ENCODE data around the gene GTPBP2. TPM values are rescaled to one million over a fixed set of nuclear protein-coding genes. Genes with fewer than 3 reads are reported as not detected.

GTPBP2 gene
- polyA plus RNA-seq, 1 of the 3 experiments (the other 2 are of a cell fraction): 83.7 TPM

GRCh38 chr6:43636308-43636659 is 7.2 kb upstream of the GTPBP2 start:
- 0 out of 2 replicates have a peak, but pooled peaks cover 6% of the 10 kb centered on the region for H4K20me1 ChIP-seq (ENCODE audit: insufficient read depth)
- peaks cover 24 to 26% of the 10 kb centered on the region in 2 experiments; a peak in 3 of 4 replicates for H3K4me1 ChIP-seq (ENCODE audit: control insufficient read depth in 1 of 2, insufficient read depth in 2 of 2, low read depth in 1 of 2, low read length in 1 of 2)
- ChIA-PET POLR2A (interaction anchor here (0.6 to 1.8 kb wide), 4 partner anchors 9 to 31 kb away, joined by 3 to 6 read pairs (median 3); partner anchors contain the start of gene RSPH9), CTCF (interaction anchor here (1.5 to 1.9 kb wide), 3 partner anchors 13 to 32 kb away, joined by 5 to 11 read pairs (median 6); no protein-coding TSS in a partner anchor)
- H3K27ac ChIP-seq (ENCODE audit: low read depth in 2 of 2, low read length in 1 of 2): peak overlapping the region; percentile 52 to 83; a peak in 3 of 4 replicates
- TF ChIP-seq RCOR1 (IDR thresholded peaks at IDR 0.05; ENCODE audit: low read length): no peak
- no peak for TF ChIP-seq YY1 (IDR thresholded peaks at IDR 0.05; ENCODE audit: low read depth)
- TF ChIP-seq CHD2 (IDR thresholded peaks at IDR 0.05; ENCODE audit: low read length, partially characterized antibody): no peak
- TF ChIP-seq MEF2A (IDR thresholded peaks at IDR 0.05; ENCODE audit: borderline replicate concordance, low read depth): no peak
- TF ChIP-seq GABPA (IDR thresholded peaks at IDR 0.05; ENCODE audit: low read depth): no peak
- no peak for TF ChIP-seq SIN3A (IDR thresholded peaks at IDR 0.05; ENCODE audit: borderline replicate concordance, low read depth, low read length)
- no peak for TF ChIP-seq FOXM1 (IDR thresholded peaks at IDR 0.05; ENCODE audit: low read depth)
- no peak for TF ChIP-seq TCF12 (IDR thresholded peaks at IDR 0.05)
- TF ChIP-seq SMC3 (IDR thresholded peaks at IDR 0.05; ENCODE audit: low read depth, low read length): no peak
- TF ChIP-seq, protein P1, sequence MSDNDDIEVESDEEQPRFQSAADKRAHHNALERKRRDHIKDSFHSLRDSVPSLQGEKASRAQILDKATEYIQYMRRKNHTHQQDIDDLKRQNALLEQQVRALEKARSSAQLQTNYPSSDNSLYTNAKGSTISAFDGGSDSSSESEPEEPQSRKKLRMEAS (IDR thresholded peaks at IDR 0.05; ENCODE audit: low read depth): no peak
- TF ChIP-seq, protein P2, sequence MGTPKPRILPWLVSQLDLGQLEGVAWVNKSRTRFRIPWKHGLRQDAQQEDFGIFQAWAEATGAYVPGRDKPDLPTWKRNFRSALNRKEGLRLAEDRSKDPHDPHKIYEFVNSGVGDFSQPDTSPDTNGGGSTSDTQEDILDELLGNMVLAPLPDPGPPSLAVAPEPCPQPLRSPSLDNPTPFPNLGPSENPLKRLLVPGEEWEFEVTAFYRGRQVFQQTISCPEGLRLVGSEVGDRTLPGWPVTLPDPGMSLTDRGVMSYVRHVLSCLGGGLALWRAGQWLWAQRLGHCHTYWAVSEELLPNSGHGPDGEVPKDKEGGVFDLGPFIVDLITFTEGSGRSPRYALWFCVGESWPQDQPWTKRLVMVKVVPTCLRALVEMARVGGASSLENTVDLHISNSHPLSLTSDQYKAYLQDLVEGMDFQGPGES (IDR thresholded peaks at IDR 0.05; ENCODE audit: low read depth, low read length): no peak
- H3K36me3 ChIP-seq (replicated peaks in 1 of 2; ENCODE audit: control insufficient read depth in 1 of 2, insufficient read depth in 2 of 2, low read length in 1 of 2): peaks cover 20 to 41% of the 10 kb centered on the region in 2 experiments
- WGBS (ENCODE audit: low lambda C conversion rate): 22% methylated on average over 7 of the region's 7 CpGs
- no peak for DNase-seq
- peak overlapping the region; percentile 87 for H3K4me2 ChIP-seq
- peaks cover 5% of the 10 kb centered on the region for H3F3A ChIP-seq (replicated peaks; ENCODE audit: insufficient read depth)
- no peaks in the 10 kb centered on the region for H3K27me3 ChIP-seq (ENCODE audit: insufficient read depth)
- peaks cover 56% of the 10 kb centered on the region for H3K79me2 ChIP-seq (ENCODE audit: insufficient read depth)
- no peaks in the 10 kb centered on the region for H3K9me3 ChIP-seq
- H3K4me3 ChIP-seq (ENCODE audit: low read depth in 2 of 2, low read length in 1 of 2): peak overlapping the region; percentile 70 to 79
- peak overlapping the region; percentile 92; the same call in 1 of the 2 replicates for H2AFZ ChIP-seq (ENCODE audit: low read depth)
- peak overlapping the region; percentile 83 for H3K9ac ChIP-seq
- H3K9me2 ChIP-seq: no peaks in the 10 kb centered on the region

- Histone ChIP-seq H2AFZ (ENCODE audit: low read depth) (peak within 1 kb of the TSS; percentile 92), H3K36me3 (replicated peaks in 1 of 2; ENCODE audit: control insufficient read depth in 1 of 2, insufficient read depth in 2 of 2, low read length in 1 of 2) (peaks cover 17 to 34% of the 10 kb centered on the region in 2 experiments), H3K27ac (ENCODE audit: low read depth in 2 of 2, low read length in 1 of 2) (peak within 1 kb of the TSS; percentile 52 to 83; a peak in 3 of 4 replicates), H3K9me3 (no peaks in the 10 kb centered on the region), H3K79me2 (ENCODE audit: insufficient read depth) (peaks cover 51% of the 10 kb centered on the region), H3K4me3 (ENCODE audit: low read depth in 2 of 2, low read length in 1 of 2) (peak within 1 kb of the TSS; percentile 70 to 79), H3K27me3 (ENCODE audit: insufficient read depth) (no peaks in the 10 kb centered on the region), H3F3A (replicated peaks; ENCODE audit: insufficient read depth) (peaks cover 10% of the 10 kb centered on the region), H3K9me2 (no peaks in the 10 kb centered on the region), H3K4me1 (ENCODE audit: control insufficient read depth in 1 of 2, insufficient read depth in 2 of 2, low read depth in 1 of 2, low read length in 1 of 2) (peaks cover 24 to 26% of the 10 kb centered on the region in 2 experiments; a peak in 3 of 4 replicates), H3K9ac (peak within 1 kb of the TSS; percentile 83), H3K4me2 (peak within 1 kb of the TSS; percentile 87), H4K20me1 (ENCODE audit: insufficient read depth) (0 out of 2 replicates have a peak, but pooled peaks cover 6% of the 10 kb centered on the region)
- CTCF ChIA-PET: interaction anchor here (1.5 to 1.9 kb wide), 3 partner anchors 13 to 32 kb away, joined by 5 to 11 read pairs (median 6); no protein-coding TSS in a partner anchor
- 15% methylated on average over 38 of the region's 48 CpGs for WGBS (ENCODE audit: low lambda C conversion rate)
- POLR2A ChIA-PET: interaction anchor here (0.7 to 1.8 kb wide), 6 partner anchors 9 to 612 kb away, joined by 3 to 7 read pairs (median 4); partner anchors contain the start of gene RSPH9
- DNase-seq: peak; percentile 86
- TF ChIP-seq PBX3 (IDR thresholded peaks at IDR 0.05) (0 out of 2 replicates have a peak, but pooled peaks have one; percentile 8), POLR2AphosphoS5 (IDR thresholded peaks at IDR 0.05; ENCODE audit: low read depth, low read length) (peak; percentile 98), FOXJ3 (CRISPR knock-in tag; IDR thresholded peaks at IDR 0.05) (no peak), RFX5 (IDR thresholded peaks at IDR 0.05; ENCODE audit: low read length) (no peak), FOXM1 (IDR thresholded peaks at IDR 0.05; ENCODE audit: low read depth) (no peak), MXI1 (IDR thresholded peaks at IDR 0.05; ENCODE audit: low read depth, low read length) (peak; percentile 67), ELF1 (IDR thresholded peaks at IDR 0.05) (peak; percentile 87), TAF1 (IDR thresholded peaks at IDR 0.05; ENCODE audit: borderline replicate concordance, low read depth, low read length) (peak; percentile 86), FOSL2 (IDR thresholded peaks at IDR 0.05; ENCODE audit: borderline replicate concordance, low read depth) (no peak), EP300 (IDR thresholded peaks at IDR 0.05; ENCODE audit: borderline replicate concordance in 1 of 2, low read depth in 1 of 2, low read length in 1 of 2) (no peak), EZH2phosphoT487 (IDR thresholded peaks at IDR 0.05; ENCODE audit: borderline replicate concordance, low read depth) (no peak), TCF12 (IDR thresholded peaks at IDR 0.05) (peak; percentile 16; the same call in 1 of the 2 replicates), NRF1 (IDR thresholded peaks at IDR 0.05; ENCODE audit: low read depth, low read length) (no peak)
- TF ChIP-seq, protein P2 (IDR thresholded peaks at IDR 0.05; ENCODE audit: low read depth, low read length): no peak
Measured at GRCh38 chr6:43635387-43636307, 6.6 kb upstream of the GTPBP2 start, which contains the start of gene MAD2L1BP. Gene MAD2L1BP, plus strand, starts transcription at chr6:43635840. Its CDS starts 36 bp downstream, at chr6:43635876.

Measured in SK-N-SH (cell line).